Measurements from ENCODE around the gene MACROD2. TPM values are rescaled to one million over a fixed set of nuclear protein-coding genes. Genes with fewer than 3 reads are reported as not detected.

MACROD2 gene
- total RNA-seq, 4 donors from 2014 or later: 2.1 to 28.1 (median 12.6) TPM

DNA sequence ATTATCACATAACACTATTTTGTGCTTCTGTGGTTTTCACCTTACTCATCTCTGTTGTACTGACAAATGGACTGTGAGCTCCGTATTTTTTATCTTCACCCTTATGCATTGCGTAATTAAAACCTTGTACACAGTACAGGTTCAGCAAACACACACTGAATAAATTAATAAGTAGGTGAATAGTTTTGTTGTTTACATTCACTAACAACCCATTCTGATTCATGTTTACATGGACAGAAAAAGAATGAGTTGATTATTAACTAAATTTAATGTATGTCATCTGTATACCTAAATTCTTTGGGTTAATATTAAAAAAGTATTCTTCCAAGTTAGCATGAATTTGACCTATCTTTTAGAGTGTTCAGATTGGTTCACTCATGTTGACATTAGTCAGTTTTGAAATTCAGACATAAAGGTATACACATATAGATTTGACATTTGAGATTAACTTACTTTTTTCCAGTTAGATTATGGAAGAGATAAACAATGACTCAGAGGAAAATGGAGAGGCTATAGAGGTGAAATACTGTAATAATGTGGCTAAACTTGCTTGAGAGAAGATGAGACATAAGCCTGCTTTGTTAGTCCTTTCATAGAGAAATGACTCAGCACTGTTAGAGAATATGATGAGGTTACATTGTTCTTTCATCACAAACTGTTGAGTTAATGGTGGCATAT is 883.8 kb downstream of the MACROD2 start:
- H3K4me3 ChIP-seq: no peak overlapping the region
- intact Hi-C loops (cut with DNase I; ENCODE audit: low total_unique reads): no loop called here
- no peak overlapping the region for H3K27ac ChIP-seq
- H3K27me3 ChIP-seq: no peaks in the 10 kb centered on the region
- TF ChIP-seq, protein P1, sequence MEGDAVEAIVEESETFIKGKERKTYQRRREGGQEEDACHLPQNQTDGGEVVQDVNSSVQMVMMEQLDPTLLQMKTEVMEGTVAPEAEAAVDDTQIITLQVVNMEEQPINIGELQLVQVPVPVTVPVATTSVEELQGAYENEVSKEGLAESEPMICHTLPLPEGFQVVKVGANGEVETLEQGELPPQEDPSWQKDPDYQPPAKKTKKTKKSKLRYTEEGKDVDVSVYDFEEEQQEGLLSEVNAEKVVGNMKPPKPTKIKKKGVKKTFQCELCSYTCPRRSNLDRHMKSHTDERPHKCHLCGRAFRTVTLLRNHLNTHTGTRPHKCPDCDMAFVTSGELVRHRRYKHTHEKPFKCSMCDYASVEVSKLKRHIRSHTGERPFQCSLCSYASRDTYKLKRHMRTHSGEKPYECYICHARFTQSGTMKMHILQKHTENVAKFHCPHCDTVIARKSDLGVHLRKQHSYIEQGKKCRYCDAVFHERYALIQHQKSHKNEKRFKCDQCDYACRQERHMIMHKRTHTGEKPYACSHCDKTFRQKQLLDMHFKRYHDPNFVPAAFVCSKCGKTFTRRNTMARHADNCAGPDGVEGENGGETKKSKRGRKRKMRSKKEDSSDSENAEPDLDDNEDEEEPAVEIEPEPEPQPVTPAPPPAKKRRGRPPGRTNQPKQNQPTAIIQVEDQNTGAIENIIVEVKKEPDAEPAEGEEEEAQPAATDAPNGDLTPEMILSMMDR (IDR thresholded peaks at IDR 0.05): no peak
- no peak for TF ChIP-seq POLR2A (IDR thresholded peaks at IDR 0.05)
- DNase-seq: no peak
- H3K4me1 ChIP-seq: no peaks in the 10 kb centered on the region
- H3K36me3 ChIP-seq: no peaks in the 10 kb centered on the region
- no peaks in the 10 kb centered on the region for H3K9me3 ChIP-seq

DNA sequence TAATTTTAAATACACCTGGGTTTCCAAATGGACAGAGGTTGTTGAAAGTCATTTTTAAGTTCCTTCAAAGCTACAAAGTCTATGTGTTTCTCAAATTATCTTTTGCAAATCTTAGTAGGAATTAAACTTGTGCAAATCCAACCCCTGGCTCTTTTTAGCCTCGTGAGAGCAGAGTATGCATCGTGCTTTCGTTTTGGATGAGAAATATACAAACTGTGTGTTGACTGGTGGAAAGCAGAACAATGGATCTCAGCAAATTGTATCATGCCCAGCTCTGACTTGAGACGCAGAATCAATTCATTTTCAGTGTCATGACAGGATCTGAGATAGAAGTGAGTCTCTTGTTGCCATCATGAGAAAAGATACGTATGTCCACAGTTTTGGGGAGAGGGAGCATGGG is 884.5 kb downstream of the MACROD2 start:
- TF ChIP-seq, protein P1 (IDR thresholded peaks at IDR 0.05): no peak
- no peak for TF ChIP-seq POLR2A (IDR thresholded peaks at IDR 0.05)
- no peaks in the 10 kb centered on the region for H3K9me3 ChIP-seq
- intact Hi-C loops (cut with DNase I; ENCODE audit: low total_unique reads): no loop called here
- H3K36me3 ChIP-seq: no peaks in the 10 kb centered on the region
- no peak for DNase-seq
- H3K4me3 ChIP-seq: no peak overlapping the region
- no peaks in the 10 kb centered on the region for H3K4me1 ChIP-seq
- no peaks in the 10 kb centered on the region for H3K27me3 ChIP-seq
- no peak overlapping the region for H3K27ac ChIP-seq

DNA sequence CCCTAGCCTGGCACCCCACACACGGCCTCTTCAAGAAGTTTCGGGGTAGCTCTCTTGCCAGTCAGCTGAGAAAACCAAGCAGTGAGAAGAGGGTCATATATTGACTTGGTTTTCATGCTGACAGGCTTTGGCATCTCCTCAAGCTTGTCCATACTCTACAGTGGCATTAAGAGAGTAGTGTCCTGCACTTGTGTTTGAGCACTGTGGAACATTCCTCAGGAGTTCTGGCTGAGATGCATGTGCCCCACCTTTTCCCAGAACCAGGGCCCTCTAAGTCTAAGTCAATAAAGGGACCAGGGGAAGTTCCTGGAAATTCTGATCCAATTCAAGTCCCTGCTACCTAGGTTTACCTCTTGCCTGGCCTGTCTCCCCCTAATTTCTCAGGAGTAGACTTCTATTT is 886.2 kb downstream of the MACROD2 start:
- DNase-seq: no peak
- TF ChIP-seq, protein P1 (IDR thresholded peaks at IDR 0.05): no peak
- no peak for TF ChIP-seq POLR2A (IDR thresholded peaks at IDR 0.05)
- H3K27me3 ChIP-seq: no peaks in the 10 kb centered on the region
- H3K36me3 ChIP-seq: no peaks in the 10 kb centered on the region
- H3K27ac ChIP-seq: no peak overlapping the region
- H3K4me1 ChIP-seq: no peaks in the 10 kb centered on the region
- intact Hi-C loops (cut with DNase I; ENCODE audit: low total_unique reads): no loop called here
- no peaks in the 10 kb centered on the region for H3K9me3 ChIP-seq
- H3K4me3 ChIP-seq: no peak overlapping the region

DNA sequence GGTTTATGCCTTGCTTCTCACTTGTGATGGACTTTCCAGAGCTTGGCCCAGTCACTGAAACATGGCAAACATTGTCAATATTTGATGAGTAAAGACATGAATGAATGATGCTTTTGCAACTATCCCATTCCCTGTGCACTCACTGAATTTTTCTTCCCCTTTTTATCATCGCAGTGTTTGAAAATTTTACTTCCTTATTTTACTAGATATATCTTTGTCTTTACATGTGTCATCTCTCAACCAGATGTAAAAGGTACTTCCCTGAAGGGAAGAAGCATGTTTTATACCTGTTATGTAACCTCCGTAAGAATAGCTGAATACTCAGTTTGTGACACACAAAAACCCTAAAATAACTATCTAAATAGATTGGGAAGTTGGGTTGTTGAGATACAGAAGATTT is 886.8 kb downstream of the MACROD2 start:
- Histone ChIP-seq H3K36me3 (no peaks in the 10 kb centered on the region), H3K27me3 (no peaks in the 10 kb centered on the region), H3K4me1 (no peaks in the 10 kb centered on the region), H3K4me3 (no peak overlapping the region), H3K27ac (no peak overlapping the region), H3K9me3 (no peaks in the 10 kb centered on the region)
- DNase-seq: no peak
- intact Hi-C loops (cut with DNase I; ENCODE audit: low total_unique reads): no loop called here
- TF ChIP-seq POLR2A (IDR thresholded peaks at IDR 0.05): no peak

DNA sequence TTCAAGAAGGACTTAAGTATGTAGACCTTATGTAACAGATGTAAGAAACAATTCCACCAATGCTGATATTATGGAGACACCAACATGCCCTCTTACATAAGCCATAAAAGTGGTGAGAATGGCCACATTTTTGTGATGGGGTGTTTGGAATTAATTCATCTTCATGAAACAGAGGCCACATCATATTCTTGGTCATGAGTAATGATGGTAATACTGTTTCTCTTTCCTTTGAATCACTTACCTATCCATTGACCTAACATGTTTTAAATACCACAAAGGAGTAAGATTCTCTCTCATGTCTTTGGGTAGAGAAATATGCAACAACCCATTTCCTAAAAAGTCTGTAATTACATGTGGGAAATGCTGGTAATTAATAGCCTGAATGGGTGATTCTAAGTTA is 887.5 kb downstream of the MACROD2 start:
- TF ChIP-seq, protein P1 (IDR thresholded peaks at IDR 0.05): no peak
- TF ChIP-seq POLR2A (IDR thresholded peaks at IDR 0.05): no peak
- H3K9me3 ChIP-seq: no peaks in the 10 kb centered on the region
- no peak for DNase-seq
- intact Hi-C loops (cut with DNase I; ENCODE audit: low total_unique reads): no loop called here
- no peak overlapping the region for H3K4me3 ChIP-seq
- H3K36me3 ChIP-seq: no peaks in the 10 kb centered on the region
- H3K4me1 ChIP-seq: no peaks in the 10 kb centered on the region
- no peaks in the 10 kb centered on the region for H3K27me3 ChIP-seq
- no peak overlapping the region for H3K27ac ChIP-seq

DNA sequence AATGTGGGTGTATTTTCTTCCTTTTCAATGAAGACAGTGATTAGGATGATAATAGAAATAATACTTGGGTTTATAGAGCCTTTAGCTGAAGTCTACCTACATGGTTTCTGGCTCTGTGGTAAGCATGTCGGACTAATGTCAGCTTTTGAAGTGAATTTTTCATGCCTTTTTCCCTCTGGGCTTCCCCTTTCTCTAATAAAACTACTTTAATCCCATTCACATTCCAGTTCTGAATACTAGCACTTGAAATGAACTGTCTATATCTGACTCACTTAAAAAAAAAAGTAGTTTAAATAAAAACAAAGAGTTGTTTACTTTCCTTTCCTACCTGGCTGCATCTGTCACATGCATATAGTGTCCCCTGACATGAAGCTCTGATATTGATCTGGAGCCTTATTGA is 888.0 kb downstream of the MACROD2 start:
- Histone ChIP-seq H3K27ac (no peak overlapping the region), H3K36me3 (no peaks in the 10 kb centered on the region), H3K4me1 (no peaks in the 10 kb centered on the region), H3K4me3 (no peak overlapping the region), H3K9me3 (no peaks in the 10 kb centered on the region), H3K27me3 (no peaks in the 10 kb centered on the region)
- DNase-seq: no peak
- intact Hi-C loops (cut with DNase I; ENCODE audit: low total_unique reads): no loop called here
- TF ChIP-seq, protein P1 (IDR thresholded peaks at IDR 0.05): no peak
- no peak for TF ChIP-seq POLR2A (IDR thresholded peaks at IDR 0.05)

Measured in uterus (tissue), 4 donors.